WTC11 (cell line): ENCODE data around the gene CLNK. TPM values are rescaled to one million over a fixed set of nuclear protein-coding genes. Genes with fewer than 3 reads are reported as not detected.

Experiments used
- ATAC-seq: fragments of 200-7000 bp; cut with Tn5 transposase; 2 replicates; pipeline ENCODE4 v1.10.0; 2021; ENCODE audit warnings: mild to moderate bottlenecking, moderate library complexity
- CTCF ChIA-PET: fragments of 300-600 bp; sonication (Branson Sonifier 250); formaldehyde crosslinking; loops from one replicate; lab custom pipeline; 2021; ENCODE audit warnings: antibody characterized with exemption; lab: Charles Lee
- POLR2A ChIA-PET: fragments of 350-600 bp; sonication (Branson Sonifier 250); formaldehyde crosslinking; loops from one replicate; lab custom pipeline; 2021; ENCODE audit warnings: antibody characterized with exemption; lab: Charles Lee
- DNase-seq: peaks from one replicate; pipeline ENCODE4 v3.0.0; 2021; ENCODE audit warnings: low spot score
- H3K27ac Mint-ChIP-seq: 2 replicates; pipeline ENCODE4 v1.8.0; 2021; ENCODE audit warnings: mixed read lengths
- H3K27me3 Mint-ChIP-seq: 2 replicates; pipeline ENCODE4 v1.8.0; 2021; ENCODE audit warnings: low read depth, mild to moderate bottlenecking, moderate library complexity, mixed read lengths
- H3K36me3 Mint-ChIP-seq: 2 replicates; pipeline ENCODE4 v1.8.0; 2021; ENCODE audit warnings: mixed read lengths
- H3K4me1 Mint-ChIP-seq: 2 replicates; pipeline ENCODE4 v1.8.0; 2022; ENCODE audit warnings: mixed read lengths
- H3K4me3 Mint-ChIP-seq: 2 replicates; pipeline ENCODE4 v1.8.0; 2021; ENCODE audit warnings: mild to moderate bottlenecking, moderate library complexity, mixed read lengths
- H3K9me3 Mint-ChIP-seq: 2 replicates; pipeline ENCODE4 v1.8.0; 2021; ENCODE audit warnings: mixed read lengths
- CREM ChIP-seq: sonication (generic); formaldehyde crosslinking; IDR thresholded peaks from 2 replicates; pipeline ENCODE4 v1.8.1; 2022; ENCODE audit warnings: mild to moderate bottlenecking, missing genetic modification reagents, moderate library complexity
- CTCF ChIP-seq: fragments of 200-600 bp; IDR thresholded peaks from 2 replicates; pipeline ENCODE4 v1.8.0; 2022; ENCODE audit warnings: antibody characterized with exemption
- EMX1 ChIP-seq: fragments of 250-450 bp; sonication (Bioruptor Pico); IDR thresholded peaks from 2 replicates; pipeline ENCODE4 v1.8.0; 2021; ENCODE audit warnings: mild to moderate bottlenecking
- ESRRA ChIP-seq: sonication (generic); formaldehyde crosslinking; IDR thresholded peaks from 2 replicates; pipeline ENCODE4 v1.8.1; 2022; ENCODE audit warnings: mild to moderate bottlenecking, missing genetic modification reagents, borderline replicate concordance
- HMGA2 ChIP-seq: fragments of 250-450 bp; sonication (Bioruptor Pico); IDR thresholded peaks from 2 replicates; pipeline ENCODE4 v1.4.0; 2021; ENCODE audit warnings: mild to moderate bottlenecking, moderate library complexity
- IRF1 ChIP-seq: sonication (generic); formaldehyde crosslinking; IDR thresholded peaks from 2 replicates; pipeline ENCODE4 v1.8.0; 2023; ENCODE audit warnings: missing genetic modification reagents
- KAT7 ChIP-seq: sonication (generic); formaldehyde crosslinking; IDR thresholded peaks from 2 replicates; pipeline ENCODE4 v1.8.1; 2023; ENCODE audit warnings: missing genetic modification reagents, mild to moderate bottlenecking, borderline replicate concordance
- MYBL2 ChIP-seq: sonication (generic); formaldehyde crosslinking; IDR thresholded peaks from 2 replicates; pipeline ENCODE4 v1.8.1; 2023; ENCODE audit warnings: mild to moderate bottlenecking, moderate library complexity, missing genetic modification reagents
- NR3C1 ChIP-seq: sonication (generic); formaldehyde crosslinking; conservative IDR thresholded peaks from 2 replicates; pipeline ENCODE4 v1.8.1; 2023; ENCODE audit warnings: low read depth, mild to moderate bottlenecking, missing genetic modification reagents
- OVOL2 ChIP-seq: fragments of 250-450 bp; sonication (Bioruptor Pico); IDR thresholded peaks from 2 replicates; pipeline ENCODE4 v1.9.0; 2021; ENCODE audit warnings: mild to moderate bottlenecking, borderline replicate concordance
- SMAD3 ChIP-seq: sonication (generic); formaldehyde crosslinking; IDR thresholded peaks from 2 replicates; pipeline ENCODE4 v1.8.0; 2022; ENCODE audit warnings: missing genetic modification reagents, mild to moderate bottlenecking, borderline replicate concordance
- ZNF317 ChIP-seq: sonication (generic); formaldehyde crosslinking; IDR thresholded peaks from 2 replicates; pipeline ENCODE4 v1.8.1; 2023; ENCODE audit warnings: low read depth, mild to moderate bottlenecking, moderate library complexity, missing genetic modification reagents, borderline replicate concordance
- ZSCAN18 ChIP-seq: fragments of 250-450 bp; sonication (Bioruptor Pico); IDR thresholded peaks from 2 replicates; pipeline ENCODE4 v2.1.2; 2022; ENCODE audit warnings: mild to moderate bottlenecking, moderate library complexity
- total RNA-seq: library from RNA; stranded (reverse); gene quantifications from 3 replicates; pipeline ENCODE4 v1.2.3, GENCODE V29; 2021
- TF ChIP-seq, protein P1 (sequence below): sonication (generic); formaldehyde crosslinking; IDR thresholded peaks from 2 replicates; pipeline ENCODE4 v1.8.0; 2022; ENCODE audit warnings: mild to moderate bottlenecking, missing genetic modification reagents
- TF ChIP-seq, protein P2 (sequence below): sonication (generic); formaldehyde crosslinking; IDR thresholded peaks from 2 replicates; pipeline ENCODE4 v1.8.1; 2023; ENCODE audit warnings: mild to moderate bottlenecking, missing genetic modification reagents

The CLNK gene
- total RNA-seq, 1 experiment from 2014 or later, result not detected

DNA sequence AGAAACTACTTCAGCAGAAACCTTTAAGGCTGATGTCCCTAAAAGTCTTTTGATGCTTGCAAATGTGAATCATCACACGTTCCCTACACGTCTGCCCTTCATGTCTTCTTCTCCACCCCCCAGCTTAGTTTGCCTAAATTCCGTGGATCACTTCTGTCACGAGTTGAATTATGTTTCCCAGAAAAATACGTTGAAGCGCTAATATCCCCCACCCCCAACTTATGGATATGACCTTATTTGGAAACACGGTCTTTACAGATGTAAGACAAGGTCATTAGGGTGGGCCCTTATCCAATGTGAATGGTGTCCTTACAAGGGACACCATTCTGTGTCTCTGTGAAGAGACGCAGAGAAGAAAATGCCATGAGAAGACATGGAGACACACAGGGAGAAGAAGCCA, 225.3 kb downstream of the CLNK start (continued):
- TF ChIP-seq NR3C1 (CRISPR knock-in tag) (no peak), OVOL2 (CRISPR knock-in tag) (no peak), ESRRA (CRISPR knock-in tag) (no peak), EMX1 (CRISPR knock-in tag) (no peak), CTCF (no peak), MYBL2 (CRISPR knock-in tag) (no peak), ZSCAN18 (CRISPR knock-in tag) (no peak), KAT7 (CRISPR knock-in tag) (no peak)
- TF ChIP-seq, protein P1, sequence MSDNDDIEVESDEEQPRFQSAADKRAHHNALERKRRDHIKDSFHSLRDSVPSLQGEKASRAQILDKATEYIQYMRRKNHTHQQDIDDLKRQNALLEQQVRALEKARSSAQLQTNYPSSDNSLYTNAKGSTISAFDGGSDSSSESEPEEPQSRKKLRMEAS (CRISPR knock-in tag), result no peak
- TF ChIP-seq, protein P2, sequence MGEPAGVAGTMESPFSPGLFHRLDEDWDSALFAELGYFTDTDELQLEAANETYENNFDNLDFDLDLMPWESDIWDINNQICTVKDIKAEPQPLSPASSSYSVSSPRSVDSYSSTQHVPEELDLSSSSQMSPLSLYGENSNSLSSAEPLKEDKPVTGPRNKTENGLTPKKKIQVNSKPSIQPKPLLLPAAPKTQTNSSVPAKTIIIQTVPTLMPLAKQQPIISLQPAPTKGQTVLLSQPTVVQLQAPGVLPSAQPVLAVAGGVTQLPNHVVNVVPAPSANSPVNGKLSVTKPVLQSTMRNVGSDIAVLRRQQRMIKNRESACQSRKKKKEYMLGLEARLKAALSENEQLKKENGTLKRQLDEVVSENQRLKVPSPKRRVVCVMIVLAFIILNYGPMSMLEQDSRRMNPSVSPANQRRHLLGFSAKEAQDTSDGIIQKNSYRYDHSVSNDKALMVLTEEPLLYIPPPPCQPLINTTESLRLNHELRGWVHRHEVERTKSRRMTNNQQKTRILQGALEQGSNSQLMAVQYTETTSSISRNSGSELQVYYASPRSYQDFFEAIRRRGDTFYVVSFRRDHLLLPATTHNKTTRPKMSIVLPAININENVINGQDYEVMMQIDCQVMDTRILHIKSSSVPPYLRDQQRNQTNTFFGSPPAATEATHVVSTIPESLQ (CRISPR knock-in tag), result no peak

DNA sequence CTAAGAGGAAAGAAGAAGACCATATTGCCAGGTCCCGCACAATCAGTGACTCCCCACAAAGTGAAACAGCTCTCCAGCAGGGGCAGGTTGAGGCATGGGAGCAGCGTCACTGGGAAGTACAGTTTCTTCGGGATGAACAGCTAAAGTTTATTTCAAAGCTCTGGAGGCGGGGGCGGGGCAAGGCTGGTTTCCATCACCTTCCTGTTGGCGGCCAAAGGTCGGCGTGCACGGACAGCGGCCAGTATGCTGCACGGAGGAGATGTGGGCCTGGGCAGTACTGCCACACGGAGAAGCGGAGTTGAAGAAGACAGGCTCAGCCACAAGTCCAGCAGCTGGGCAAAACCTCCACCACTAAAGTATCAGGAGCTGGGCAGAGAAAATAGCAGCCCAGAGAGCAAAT, 226.4 kb downstream of the CLNK start:
- no peaks in the 10 kb centered on the region for H3K9me3 Mint-ChIP-seq
- TF ChIP-seq IRF1 (no peak), ZNF317 (CRISPR knock-in tag) (no peak), HMGA2 (CRISPR knock-in tag) (no peak), SMAD3 (no peak)
- peaks cover 85% of the 10 kb centered on the region for H3K27me3 Mint-ChIP-seq
- H3K27ac Mint-ChIP-seq, result no peak overlapping the region
- H3K4me1 Mint-ChIP-seq, result peaks cover 36% of the 10 kb centered on the region
- peak; percentile 20 for DNase-seq
- H3K4me3 Mint-ChIP-seq, result peak overlapping the region; percentile 60
- H3K36me3 Mint-ChIP-seq, result peaks cover 17% of the 10 kb centered on the region
- CTCF ChIA-PET, result interaction anchor here (1.0 to 3.9 kb wide), 5 partner anchors 27 to 300 kb away, joined by 3 to 15 read pairs (median 13); no protein-coding TSS in a partner anchor
- no peak for ATAC-seq
- POLR2A ChIA-PET, result no interaction called here

DNA sequence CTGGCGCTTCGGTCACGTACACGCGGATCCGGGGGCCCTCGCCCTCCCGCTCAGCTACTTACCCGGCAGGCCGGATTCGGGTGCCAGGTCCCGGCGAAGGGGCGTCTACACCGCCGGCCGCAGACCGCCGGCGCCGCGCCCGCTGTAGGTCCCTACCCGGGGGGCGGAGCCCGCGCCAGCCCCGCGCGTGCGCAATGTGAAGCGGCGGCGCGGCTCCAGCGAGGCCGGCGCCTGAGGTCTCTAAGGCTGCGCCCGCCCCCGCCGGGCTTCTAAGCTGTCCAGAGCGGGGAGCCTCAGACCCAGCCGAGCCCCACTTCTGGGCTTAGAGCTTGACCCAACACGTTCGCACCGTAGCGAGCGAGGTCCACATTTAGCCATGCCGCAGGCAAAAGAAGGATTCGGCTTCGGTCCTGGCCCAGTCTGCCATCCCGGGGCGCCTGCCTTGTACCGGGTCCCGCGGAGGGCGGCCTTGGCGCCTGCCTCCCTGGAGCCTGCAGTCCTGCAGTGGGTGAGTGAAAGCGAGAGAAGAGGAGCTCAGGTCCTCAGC, 227.2 kb downstream of the CLNK start, which contains the start of gene ZNF518B:
TSS of gene ZNF518B (minus strand) at position 172 of the 547 bp plus-strand sequence. CDS start 11,098 bp downstream, outside the sequence.
- no peak within 1 kb of the TSS for H3K27ac Mint-ChIP-seq
- H3K27me3 Mint-ChIP-seq, result peaks cover 76% of the 10 kb centered on the region
- ATAC-seq (peak; percentile 68), DNase-seq (peak; percentile 74)
- no peaks in the 10 kb centered on the region for H3K9me3 Mint-ChIP-seq
- CTCF ChIA-PET, result interaction anchor here (0.6 to 3.9 kb wide), 7 partner anchors 24 to 1457 kb away, joined by 3 to 15 read pairs (median 6); no protein-coding TSS in a partner anchor
- H3K4me3 Mint-ChIP-seq, result peak within 1 kb of the TSS; percentile 85
- H3K4me1 Mint-ChIP-seq, result peaks cover 36% of the 10 kb centered on the region
- TF ChIP-seq IRF1 (no peak), CREM (CRISPR knock-in tag) (0 out of 2 replicates have a peak, but pooled peaks have one; percentile 10)
- POLR2A ChIA-PET, result interaction anchor here (0.6 kb wide), 1 partner anchor 52 kb away, joined by 3 read pairs; no protein-coding TSS in a partner anchor
- H3K36me3 Mint-ChIP-seq, result peaks cover 25% of the 10 kb centered on the region
